Endothelial cell of umbilical vein (primary cell): Measurements from ENCODE around the gene PHOX2A. TPM values are rescaled to one million over a fixed set of nuclear protein-coding genes. Genes with fewer than 3 reads are reported as not detected.

ENCODE experiments used
- BruUV-seq: library from RNA; stranded (reverse); fragments of 400-500 nt; replicated peaks from 2 replicates; lab custom pipeline; 2021; lab: Mats Ljungman, UMichigan
- CTCF ChIA-PET: fragments of 300-600, 350-600 bp; sonication (Branson Sonifier 250); formaldehyde crosslinking; loops from one replicate; lab custom pipeline; 2021; ENCODE audit warnings: antibody characterized with exemption, inconsistent platforms; lab: Charles Lee
- POLR2A ChIA-PET: fragments of 300-600, 350-600 bp; sonication (Branson Sonifier 250); formaldehyde crosslinking; loops from one replicate; lab custom pipeline; 2021; ENCODE audit warnings: antibody characterized with exemption, inconsistent platforms; lab: Charles Lee
- DNase-seq: peaks from one replicate; pipeline ENCODE4 v3.0.0-alpha.2; 2011; ENCODE audit warnings: low read depth, low spot score
- FAIRE-seq: peaks from 2 replicates; lab custom pipeline; 2011; peaks lifted over from hg19 to GRCh38; lab: Jason Lieb, UNC
- H2AFZ ChIP-seq: 2 replicates; pipeline ENCODE4 v1.6.0; 2012; ENCODE audit warnings: low read depth, low read length, control low read depth, inconsistent platforms
- H3K27ac ChIP-seq: 2 replicates; pipeline ENCODE4 v1.5.1; 2011; ENCODE audit warnings: low read depth, mild to moderate bottlenecking, control low read depth, low read length, moderate library complexity; ENCODE audit not compliant: insufficient read depth
- H3K27me3 ChIP-seq, 2 experiments: 2 replicates each; pipeline versions ENCODE4 v1.6.0 to v1.6.1; 2011; ENCODE audit warnings: low read length in 2 of 2, mixed read lengths in 1 of 2; ENCODE audit not compliant: control insufficient read depth in 2 of 2, insufficient read depth in 2 of 2
- H3K36me3 ChIP-seq, 2 experiments: 2 replicates in 1 of 2; 3 replicates in 1 of 2; pipeline ENCODE4 v1.5.1; 2011; ENCODE audit warnings: low read length in 2 of 2, mild to moderate bottlenecking in 1 of 2, moderate library complexity in 1 of 2; ENCODE audit not compliant: control insufficient read depth in 2 of 2, insufficient read depth in 2 of 2; ENCODE audit errors: extremely low read depth in 1 of 2
- H3K4me1 ChIP-seq: 3 replicates; pipeline ENCODE4 v1.5.1; 2011; ENCODE audit warnings: mild to moderate bottlenecking, low read length; ENCODE audit not compliant: control insufficient read depth, insufficient read depth; ENCODE audit errors: extremely low read depth
- H3K4me2 ChIP-seq: 2 replicates; pipeline ENCODE4 v1.6.1; 2011; ENCODE audit warnings: low read length, control low read depth, mixed read lengths; ENCODE audit not compliant: insufficient read depth
- H3K4me3 ChIP-seq, 3 experiments: fragments of 200-600 bp in 1 of 3; sonication (generic), shearing (Covaris generic) in 1 of 3; replicated peaks in 1 of 3; 2 replicates each; pipeline ENCODE4 v1.5.1; 2011 to 2016; ENCODE audit warnings: control low read depth in 3 of 3, low read length in 3 of 3, mild to moderate bottlenecking in 2 of 3, inconsistent platforms in 1 of 3, low read depth in 1 of 3, moderate library complexity in 1 of 3; ENCODE audit not compliant: insufficient read depth in 1 of 3
- H3K79me2 ChIP-seq: 2 replicates; pipeline ENCODE4 v1.6.0; 2012; ENCODE audit warnings: low read length, inconsistent platforms; ENCODE audit not compliant: control insufficient read depth, insufficient read depth
- H3K9ac ChIP-seq: replicated peaks from 2 replicates; pipeline ENCODE3; 2011; ENCODE audit warnings: low read length, control low read depth; ENCODE audit not compliant: insufficient read depth; ENCODE audit errors: extremely low read depth
- H3K9me1 ChIP-seq: replicated peaks from 3 replicates; pipeline ENCODE4 v1.6.0; 2011; ENCODE audit warnings: mild to moderate bottlenecking, low read length; ENCODE audit not compliant: control insufficient read depth, insufficient read depth; ENCODE audit errors: extremely low read depth
- H3K9me3 ChIP-seq: replicated peaks from 2 replicates; pipeline ENCODE4 v1.5.1; 2012; ENCODE audit warnings: low read length, inconsistent platforms; ENCODE audit not compliant: control insufficient read depth, insufficient read depth
- H4K20me1 ChIP-seq: replicated peaks from 2 replicates; pipeline ENCODE3; 2011; ENCODE audit warnings: mild to moderate bottlenecking, low read length; ENCODE audit not compliant: control insufficient read depth, insufficient read depth; ENCODE audit errors: extremely low read depth
- GATA2 ChIP-seq: IDR thresholded peaks from 2 replicates; pipeline ENCODE4 v1.7.0; 2011; ENCODE audit warnings: low read depth, mild to moderate bottlenecking, moderate library complexity, mixed read lengths, low read length; ENCODE audit not compliant: insufficient read length, insufficient read depth
- JUN ChIP-seq: IDR thresholded peaks from 2 replicates; pipeline ENCODE4 v1.6.1; 2011; ENCODE audit warnings: borderline replicate concordance, low read depth; ENCODE audit not compliant: insufficient read length, insufficient read depth
- POLR2AphosphoS5 ChIP-seq: IDR thresholded peaks from 2 replicates; pipeline ENCODE4 v1.6.1; 2012; ENCODE audit warnings: low read depth, mild to moderate bottlenecking, control low read depth, low read length, moderate library complexity; ENCODE audit not compliant: insufficient read depth
- dilution Hi-C: fragments of 300-500 bp; cut with MboI; formaldehyde crosslinking; loops from one replicate; pipeline ENCODE4 v1.15.0; 2019; ENCODE audit warnings: low sequenced_read_pairs; ENCODE audit not compliant: extremely low pct_ligation_motif_present
- intact Hi-C: fragments of 100-400 bp; cut with micrococcal nuclease; formaldehyde crosslinking; loops from one replicate; pipeline ENCODE4 v1.10.0; 2022
- polyA plus RNA-seq, 4 experiments: library from polyadenylated mRNA; depleted of rRNA in 3 of 4; stranded (reverse) in 3 of 4; unstranded in 1 of 4; fragments of >200 nt; gene quantifications; 2 replicates each; pipeline versions ENCODE4 v1.2.1 to v1.2.3, GENCODE V29; 2011 to 2012; ENCODE audit warnings: missing spikeins in 1 of 4
- total RNA-seq: library from RNA; stranded (reverse); gene quantifications from 2 replicates; pipeline ENCODE4 v1.2.3, GENCODE V29; 2021

PHOX2A gene
- total and polyA plus RNA-seq, 2 donors (not counting 3 experiments of a cell fraction or from before 2014, with no cell fraction given), result not detected

DNA sequence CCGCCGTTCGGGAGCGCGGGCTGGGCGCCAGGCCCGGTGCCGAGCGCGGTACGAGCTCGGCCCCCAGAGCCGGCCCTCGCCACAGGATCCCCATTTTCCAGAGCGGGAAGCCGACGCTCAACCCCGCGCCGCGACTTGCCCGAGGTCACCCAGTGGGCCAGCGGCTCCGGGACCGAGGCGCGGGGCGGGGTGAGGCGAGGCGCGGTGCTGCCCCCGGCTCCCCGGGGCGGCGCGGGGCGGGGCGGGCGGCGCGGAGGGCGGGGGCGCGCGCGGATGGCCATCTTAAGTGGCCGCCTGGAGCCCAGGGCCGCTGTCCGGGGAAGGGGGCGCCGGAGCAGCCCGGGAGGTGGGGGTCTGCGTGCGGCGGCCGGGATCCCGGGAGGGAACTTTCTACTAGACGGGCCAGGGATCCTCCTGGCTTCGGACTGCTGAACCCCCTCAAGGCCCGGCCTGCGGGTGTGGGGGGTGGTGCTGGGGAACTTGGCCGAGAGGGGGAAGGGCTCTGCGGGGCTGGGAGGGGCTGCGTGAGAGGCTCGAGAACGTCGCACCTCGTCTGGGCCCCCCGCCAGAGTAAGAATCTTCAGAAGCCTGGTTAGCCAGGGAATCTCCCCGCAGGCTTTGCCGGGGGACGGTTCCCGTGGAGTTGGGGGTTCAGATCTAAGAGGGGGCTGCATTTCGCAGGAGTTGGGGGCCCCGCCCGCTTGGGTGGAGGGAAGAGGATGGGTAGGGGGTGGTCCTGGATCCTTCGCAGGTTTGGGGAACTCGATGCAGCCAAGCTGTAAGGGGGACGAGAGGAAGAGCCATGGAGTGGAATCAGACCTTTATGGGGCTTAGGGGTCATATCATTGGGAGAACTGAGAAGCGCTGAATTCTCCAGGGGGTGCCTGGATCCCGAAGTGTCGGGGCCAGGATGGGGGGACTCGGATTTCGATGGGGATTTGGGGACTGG lies 20.1 kb downstream of the PHOX2A start:
- Histone ChIP-seq H3K4me1 (peaks cover 9% of the 10 kb centered on the region), H3K27ac (peak overlapping the region; percentile 60), H3K9ac (peak overlapping the region; percentile 82), H3K4me2 (peak overlapping the region; percentile 89), H3K27me3 (no peaks in the 10 kb centered on the region), H3K36me3 (peaks cover 2 to 17% of the 10 kb centered on the region in 2 experiments), H3K9me1 (no peaks in the 10 kb centered on the region), H3K4me3 (peak overlapping the region; percentile 76 to 94 (median 94)), H3K79me2 (peaks cover 21% of the 10 kb centered on the region), H4K20me1 (no peaks in the 10 kb centered on the region), H3K9me3 (no peaks in the 10 kb centered on the region), H2AFZ (peak overlapping the region; percentile 89)
- peak; percentile 74 for DNase-seq
- TF ChIP-seq JUN (no peak), GATA2 (no peak), POLR2AphosphoS5 (peak; percentile 24)
- peak; percentile 12 for FAIRE-seq
- ChIA-PET CTCF (interaction anchor here (0.8 to 3.2 kb wide), 9 partner anchors 12 to 207 kb away, joined by 4 to 17 read pairs (median 6); no protein-coding TSS in a partner anchor), POLR2A (interaction anchor here (1.0 to 1.5 kb wide), 2 partner anchors 111 to 152 kb away, joined by 3 to 5 read pairs; partner anchors contain the start of gene ANAPC15)
- dilution Hi-C loops (no loop called here), intact Hi-C loops (loop anchor here (1.0 to 2.0 kb wide), 5 partner anchors 14 to 199 kb away; partner anchors contain the start of gene ANAPC15)
- BruUV-seq, result no TSS peak
